ENCODE measurements around the gene C9.
"Not testable (repeated sequence)": the region's sequence is repeated elsewhere in the genome, so short reads cannot be mapped to it uniquely, and the experiment has no call there.

Gene C9

GRCh38 chr5:39260095-39260494 lies 104.2 kb downstream of the C9 start:
- no peak for DNase-seq (ENCODE audit: low read depth)

- DNase-seq (ENCODE audit: low read depth), result no peak
These were observed 106.7 kb downstream of the C9 start for GRCh38 chr5:39257554-39257953.

- DNase-seq (ENCODE audit: low read depth), result no peak
These were observed 107.6 kb downstream of the C9 start for GRCh38 chr5:39256477-39257235.

- DNase-seq (ENCODE audit: low read depth), result no peak
These were observed 108.9 kb downstream of the C9 start for GRCh38 chr5:39255406-39255805.

GRCh38 chr5:39254671-39255070 lies 109.6 kb downstream of the C9 start:
- DNase-seq (ENCODE audit: low read depth), result no peak

GRCh38 chr5:39253196-39253595 lies 111.1 kb downstream of the C9 start:
- no peak for DNase-seq (ENCODE audit: low read depth)

GRCh38 chr5:39249564-39250274 lies 114.6 kb downstream of the C9 start:
- no peak for DNase-seq (ENCODE audit: low read depth)

- no peak for DNase-seq (ENCODE audit: low read depth)
These were observed 115.2 kb downstream of the C9 start for GRCh38 chr5:39249069-39249468.

GRCh38 chr5:39240750-39241149 lies 123.5 kb downstream of the C9 start:
- no peak for DNase-seq (ENCODE audit: low read depth)

GRCh38 chr5:39238366-39239105 lies 125.8 kb downstream of the C9 start:
- DNase-seq (ENCODE audit: low read depth), result no peak

- no peak for DNase-seq (ENCODE audit: low read depth)
These were observed 127.6 kb downstream of the C9 start for GRCh38 chr5:39236718-39237117.

- no peak for DNase-seq (ENCODE audit: low read depth)
These were observed 128.6 kb downstream of the C9 start for GRCh38 chr5:39235648-39236047.

- DNase-seq (ENCODE audit: low read depth), result not testable (repeated sequence)
These were observed 129.8 kb downstream of the C9 start for GRCh38 chr5:39234494-39234893.

Measured in stimulated activated CD8-positive, alpha-beta memory T cell treated with anti-CD3 and anti-CD28 coated beads, Interleukin-12 subunit alpha, Interleukin-12 subunit beta, amount 100 ng/mL, for 1 hour (primary cell).